Lower lobe of right lung (tissue), 2 donors: ENCODE results near the gene MXI1. TPM values are rescaled to one million over a fixed set of nuclear protein-coding genes. Genes with fewer than 3 reads are reported as not detected.
"Not testable (repeated sequence)": the region's sequence is repeated elsewhere in the genome, so short reads cannot be mapped to it uniquely, and the experiment has no call there.

Experiments used
- ATAC-seq, 2 donors: fragments of 200-7000 bp; cut with Tn5 transposase; one replicate each; pipeline ENCODE4 v1.9.1; 2020 to 2022; ENCODE audit warnings: mild to moderate bottlenecking in 2 of 2, moderate library complexity in 2 of 2
- DNase-seq: peaks from one replicate; pipeline ENCODE4 v3.0.0-alpha.2; 2020
- H3K27ac ChIP-seq: fragments of 200-600 bp; one replicate; pipeline ENCODE4 v1.8.0; 2022
- H3K27me3 ChIP-seq: fragments of 200-600 bp; one replicate; pipeline ENCODE4 v1.8.0; 2022; ENCODE audit warnings: low read depth
- H3K36me3 ChIP-seq: fragments of 200-600 bp; one replicate; pipeline ENCODE4 v1.8.0; 2022; ENCODE audit warnings: mild to moderate bottlenecking
- H3K4me1 ChIP-seq: fragments of 200-600 bp; one replicate; pipeline ENCODE4 v1.8.0; 2022
- H3K4me3 ChIP-seq: fragments of 200-600 bp; one replicate; pipeline ENCODE4 v1.8.0; 2022; ENCODE audit warnings: mild to moderate bottlenecking
- H3K9me3 ChIP-seq: fragments of 200-600 bp; one replicate; pipeline ENCODE4 v1.8.0; 2022
- CTCF ChIP-seq: fragments of 200-600 bp; IDR thresholded peaks from one replicate; pipeline ENCODE4 v1.8.0; 2022; ENCODE audit warnings: antibody characterized with exemption, mild to moderate bottlenecking
- intact Hi-C: fragments of 100-400 bp; cut with DNase I; formaldehyde crosslinking; loops from one replicate; pipeline ENCODE4 v1.11.0; 2022
- total RNA-seq: library from RNA; stranded (reverse); fragmentation: NEBNext Ultra II Directional; extraction: Animal tissue kit (Norgen Biotek cat#: 25700); gene quantifications from one replicate; pipeline ENCODE4 v1.2.1, GENCODE V29; 2021
- donor health status: DM: no; HTN: yes; CAD: no; lungs with severe emphysema.

MXI1 gene
- total RNA-seq, 1 donor from 2014 or later = 33.3 TPM

DNA sequence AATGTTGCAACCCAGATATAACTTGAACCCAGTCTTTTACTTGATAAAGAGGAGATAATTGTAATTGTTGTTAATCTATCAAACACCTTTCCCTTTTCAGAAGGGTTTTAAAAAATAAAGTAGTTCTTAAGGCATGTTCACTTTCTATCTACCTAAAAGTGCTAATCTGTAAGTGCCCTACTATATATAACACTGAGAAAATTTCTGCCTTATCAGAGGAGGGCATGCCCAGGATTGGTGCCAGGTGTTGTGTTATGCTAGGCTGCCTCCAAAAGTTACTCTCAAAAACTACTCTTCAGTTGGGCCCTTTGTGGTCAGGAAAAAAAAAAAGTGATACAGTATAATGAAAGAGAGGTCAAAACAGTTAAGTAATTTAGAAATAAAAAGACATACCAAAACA, 61.0 kb downstream of the MXI1 start:
- no peak for TF ChIP-seq CTCF
- intact Hi-C loops = no loop called here
- no peak for DNase-seq

DNA sequence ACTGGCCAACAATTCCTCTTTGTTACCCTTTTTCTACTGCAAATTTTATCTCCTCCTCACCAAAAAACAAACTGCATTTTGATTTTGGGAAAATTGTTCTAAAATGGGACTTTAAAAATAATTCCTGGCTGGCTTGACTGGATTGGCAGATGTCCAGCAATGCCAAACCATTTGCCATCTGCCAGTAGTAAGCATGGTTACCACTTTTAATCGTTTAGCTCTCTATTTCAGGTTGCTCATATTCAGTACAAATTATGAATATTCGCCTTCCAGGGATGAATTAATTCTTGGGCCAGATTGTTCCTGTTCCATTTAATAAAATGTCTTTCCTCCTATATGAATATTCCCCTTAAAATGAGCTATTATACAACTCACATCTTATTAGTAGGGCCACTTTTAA, 61.6 kb downstream of the MXI1 start:
- Histone ChIP-seq H3K4me1 (peaks cover 37% of the 10 kb centered on the region), H3K9me3 (no peaks in the 10 kb centered on the region), H3K27me3 (no peaks in the 10 kb centered on the region), H3K4me3 (peak overlapping the region; percentile 34), H3K36me3 (no peaks in the 10 kb centered on the region), H3K27ac (peak overlapping the region; percentile 63)
- no peak for ATAC-seq
- no peak for TF ChIP-seq CTCF
- intact Hi-C loops = no loop called here
- no peak for DNase-seq

More for the DNA sequence above, 61.0 kb downstream of the MXI1 start:
- peaks cover 32% of the 10 kb centered on the region for H3K4me1 ChIP-seq
- no peaks in the 10 kb centered on the region for H3K27me3 ChIP-seq
- no peak overlapping the region for H3K27ac ChIP-seq
- ATAC-seq = peak in 1 of 2 donors; percentile 72
- H3K9me3 ChIP-seq = no peaks in the 10 kb centered on the region
- no peaks in the 10 kb centered on the region for H3K36me3 ChIP-seq
- no peak overlapping the region for H3K4me3 ChIP-seq

DNA sequence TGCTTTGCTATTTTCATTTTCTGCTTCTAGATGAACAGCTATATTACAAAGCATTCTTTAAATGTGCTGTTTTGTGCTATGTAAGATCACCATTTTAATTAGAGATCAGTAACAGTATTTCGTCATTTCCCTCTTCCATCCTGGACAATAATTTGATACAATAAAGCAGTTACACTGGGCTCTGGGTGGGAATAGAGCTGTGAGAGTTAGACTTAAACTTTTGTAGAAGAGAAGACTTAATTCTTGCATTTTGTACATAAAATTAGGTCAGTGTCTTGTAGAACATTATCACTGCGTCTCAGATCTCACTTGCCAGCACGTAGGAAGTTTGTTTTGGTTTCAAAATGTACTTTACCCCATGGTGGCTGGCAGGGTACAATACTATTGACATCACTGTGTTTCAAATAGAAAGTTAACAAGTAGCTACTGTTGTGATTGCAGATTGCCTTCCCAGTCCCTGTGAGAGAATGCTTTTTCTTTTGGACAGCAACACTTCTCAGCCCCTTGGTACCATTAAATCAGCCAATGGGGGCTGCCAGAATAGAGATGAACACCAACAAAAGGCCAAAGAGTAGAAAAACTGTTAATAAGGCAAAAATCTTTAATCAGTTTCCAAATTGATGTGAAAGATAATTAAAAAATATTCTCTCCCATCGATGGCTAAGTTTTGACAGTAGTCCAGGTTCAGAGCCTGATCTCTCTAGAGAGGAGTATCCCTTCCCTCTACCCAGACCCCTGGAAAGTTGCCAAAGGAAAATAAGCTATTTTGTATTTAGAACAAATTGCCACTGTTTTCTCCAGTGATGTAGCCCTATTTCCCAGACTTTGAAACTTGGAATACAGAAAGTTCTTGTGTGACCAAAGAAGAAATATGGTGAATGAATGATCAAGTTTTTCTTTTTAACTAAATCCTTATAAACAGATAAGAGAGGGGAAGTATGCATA, 62.2 kb downstream of the MXI1 start:
- DNase-seq (no peak), ATAC-seq (peak; percentile 65 to 81)
- peak overlapping the region; percentile 63 for H3K27ac ChIP-seq

DNA sequence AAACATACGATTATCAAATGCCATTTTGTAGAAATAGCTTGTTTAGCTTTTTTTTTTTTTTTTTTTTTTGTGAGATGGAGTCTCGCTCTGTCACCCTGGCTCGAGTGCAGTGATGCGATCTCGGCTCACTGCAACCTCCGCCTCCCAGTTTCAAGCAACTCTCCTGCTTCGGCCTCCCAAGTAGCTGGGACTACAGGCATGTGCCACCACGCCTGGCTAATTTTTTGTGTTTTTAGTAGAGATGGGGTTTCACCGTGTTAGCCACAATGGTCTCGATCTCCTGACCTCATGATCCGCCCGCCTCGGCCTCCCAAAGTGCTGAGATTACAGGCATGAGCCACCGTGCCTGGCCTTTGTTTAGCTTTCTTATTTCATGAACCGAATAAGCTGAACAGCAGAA, 65.6 kb downstream of the MXI1 start:
- H3K36me3 ChIP-seq, H3K27ac ChIP-seq, intact Hi-C loops, ATAC-seq, H3K4me3 ChIP-seq, H3K9me3 ChIP-seq, H3K27me3 ChIP-seq, DNase-seq: not testable (repeated sequence)
- H3K4me1 ChIP-seq = peaks cover 39% of the 10 kb centered on the region

More for the DNA sequence above, 62.2 kb downstream of the MXI1 start:
- Histone ChIP-seq H3K27me3 (no peaks in the 10 kb centered on the region), H3K4me3 (peak overlapping the region; percentile 34), H3K36me3 (no peaks in the 10 kb centered on the region), H3K4me1 (peaks cover 41% of the 10 kb centered on the region), H3K9me3 (no peaks in the 10 kb centered on the region)
- TF ChIP-seq CTCF = no peak
- intact Hi-C loops = no loop called here

DNA sequence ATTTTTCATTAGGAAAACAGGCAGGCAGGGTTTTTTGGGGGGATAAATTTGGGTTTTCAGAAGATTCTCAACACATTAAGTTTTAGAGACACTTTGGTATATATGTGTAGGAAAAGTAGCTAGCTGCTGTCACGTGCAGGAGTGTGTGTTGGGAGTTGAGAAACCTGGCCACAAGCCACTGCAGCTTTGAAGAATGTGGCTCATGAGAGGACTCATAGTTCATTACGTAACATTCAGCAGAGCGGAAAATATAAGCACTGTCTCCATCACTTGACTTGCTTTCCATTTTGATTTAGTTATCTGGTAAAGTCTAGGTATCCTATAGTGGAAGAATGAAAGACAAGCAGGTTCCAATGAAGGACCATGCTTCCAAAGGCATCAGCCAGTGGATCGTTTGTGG, 66.1 kb downstream of the MXI1 start:
- H3K27ac ChIP-seq = no peak overlapping the region
- no peaks in the 10 kb centered on the region for H3K36me3 ChIP-seq
- H3K4me1 ChIP-seq = peaks cover 34% of the 10 kb centered on the region
- ATAC-seq (peak; percentile 69 to 81), DNase-seq (peak; percentile 78)
- TF ChIP-seq CTCF = no peak
- intact Hi-C loops = no loop called here
- no peaks in the 10 kb centered on the region for H3K27me3 ChIP-seq
- H3K4me3 ChIP-seq = no peak overlapping the region
- no peaks in the 10 kb centered on the region for H3K9me3 ChIP-seq

- no peak for TF ChIP-seq CTCF
- no peaks in the 10 kb centered on the region for H3K36me3 ChIP-seq
- no peak overlapping the region for H3K27ac ChIP-seq
- H3K9me3 ChIP-seq = no peaks in the 10 kb centered on the region
- peaks cover 32% of the 10 kb centered on the region for H3K4me1 ChIP-seq
- H3K27me3 ChIP-seq = no peaks in the 10 kb centered on the region
- ATAC-seq = peak in 1 of 2 donors; percentile 37
- intact Hi-C loops = no loop called here
- no peak overlapping the region for H3K4me3 ChIP-seq
- DNase-seq = no peak
These were observed 66.7 kb downstream of the MXI1 start for GRCh38 chr10:110274072-110274627.
